ENCODE results near the gene ARID5B.

The ARID5B gene

GRCh38 chr10:62010366-62010765 is 108.9 kb downstream of the ARID5B start:
- no peak for DNase-seq

- no peak for DNase-seq
These were observed 110.1 kb downstream of the ARID5B start for GRCh38 chr10:62011558-62011957.

GRCh38 chr10:62012318-62012717 is 110.8 kb downstream of the ARID5B start:
- no peak for DNase-seq

GRCh38 chr10:62014510-62014909 is 113.0 kb downstream of the ARID5B start:
- no peak for DNase-seq

- no peak for DNase-seq
These were observed 114.5 kb downstream of the ARID5B start for GRCh38 chr10:62015994-62016393.

GRCh38 chr10:62016623-62017490 is 115.4 kb downstream of the ARID5B start:
- DNase-seq: no peak

- no peak for DNase-seq
These were observed 116.0 kb downstream of the ARID5B start for GRCh38 chr10:62017491-62017870.

- DNase-seq: no peak
These were observed 116.8 kb downstream of the ARID5B start for GRCh38 chr10:62018131-62018911.

GRCh38 chr10:62019013-62019684 is 117.7 kb downstream of the ARID5B start:
- no peak for DNase-seq

GRCh38 chr10:62019685-62020359 is 118.3 kb downstream of the ARID5B start:
- DNase-seq: no peak

- DNase-seq: no peak
These were observed 119.7 kb downstream of the ARID5B start for GRCh38 chr10:62021128-62021665.

GRCh38 chr10:62021978-62022802 is 120.7 kb downstream of the ARID5B start:
- no peak for DNase-seq

GRCh38 chr10:62022830-62023229 is 121.3 kb downstream of the ARID5B start:
- DNase-seq: no peak

- no peak for DNase-seq
These were observed 121.8 kb downstream of the ARID5B start for GRCh38 chr10:62023329-62023728.

- no peak for DNase-seq
These were observed 122.7 kb downstream of the ARID5B start for GRCh38 chr10:62024026-62024701.

- DNase-seq: no peak
These were observed 123.8 kb downstream of the ARID5B start for GRCh38 chr10:62025134-62025794.

GRCh38 chr10:62025901-62026879 is 124.7 kb downstream of the ARID5B start:
- DNase-seq: no peak
